Lower leg skin (tissue), 3 donors: Measurements from ENCODE around the gene SCN8A.

Experiments used
- POLR2A ChIP-seq, 2 donors: fragments of 450-650 bp; IDR thresholded peaks; one replicate each; pipeline ENCODE4 v1.6.1; 2016 to 2017; ENCODE audit warnings: antibody characterized with exemption in 2 of 2, mild to moderate bottlenecking in 1 of 2, moderate library complexity in 1 of 2
- TF ChIP-seq, protein P1 (sequence below), 3 donors: fragments of 450-650 bp; IDR thresholded peaks; one replicate each; pipeline ENCODE4 v1.5.1; 2016; ENCODE audit warnings: antibody characterized with exemption in 3 of 3, mild to moderate bottlenecking in 3 of 3, moderate library complexity in 2 of 3

DNA sequence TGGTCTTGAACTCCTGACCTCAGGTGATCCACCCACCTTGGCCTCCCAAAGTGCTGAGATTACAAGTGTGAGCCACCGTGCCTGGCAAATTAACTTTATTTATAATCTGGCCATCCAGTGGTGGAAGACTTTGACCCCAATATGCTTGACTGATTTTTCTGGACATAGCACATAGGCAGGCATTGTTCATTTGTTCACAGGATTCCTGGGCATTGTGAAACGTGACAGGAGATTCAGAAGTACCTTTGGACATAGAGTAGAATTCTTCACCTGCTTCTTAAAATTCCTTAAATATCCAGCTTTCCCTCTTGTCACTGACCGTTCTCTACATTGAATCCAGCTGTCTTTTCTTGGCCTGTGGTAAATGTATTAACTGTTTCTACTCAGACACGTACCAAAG, 103.1 kb downstream of the SCN8A start:
- TF ChIP-seq POLR2A (IDR thresholded peaks at IDR 0.05): no peak
- TF ChIP-seq, protein P1, sequence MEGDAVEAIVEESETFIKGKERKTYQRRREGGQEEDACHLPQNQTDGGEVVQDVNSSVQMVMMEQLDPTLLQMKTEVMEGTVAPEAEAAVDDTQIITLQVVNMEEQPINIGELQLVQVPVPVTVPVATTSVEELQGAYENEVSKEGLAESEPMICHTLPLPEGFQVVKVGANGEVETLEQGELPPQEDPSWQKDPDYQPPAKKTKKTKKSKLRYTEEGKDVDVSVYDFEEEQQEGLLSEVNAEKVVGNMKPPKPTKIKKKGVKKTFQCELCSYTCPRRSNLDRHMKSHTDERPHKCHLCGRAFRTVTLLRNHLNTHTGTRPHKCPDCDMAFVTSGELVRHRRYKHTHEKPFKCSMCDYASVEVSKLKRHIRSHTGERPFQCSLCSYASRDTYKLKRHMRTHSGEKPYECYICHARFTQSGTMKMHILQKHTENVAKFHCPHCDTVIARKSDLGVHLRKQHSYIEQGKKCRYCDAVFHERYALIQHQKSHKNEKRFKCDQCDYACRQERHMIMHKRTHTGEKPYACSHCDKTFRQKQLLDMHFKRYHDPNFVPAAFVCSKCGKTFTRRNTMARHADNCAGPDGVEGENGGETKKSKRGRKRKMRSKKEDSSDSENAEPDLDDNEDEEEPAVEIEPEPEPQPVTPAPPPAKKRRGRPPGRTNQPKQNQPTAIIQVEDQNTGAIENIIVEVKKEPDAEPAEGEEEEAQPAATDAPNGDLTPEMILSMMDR (IDR thresholded peaks at IDR 0.05): no peak
